ENCODE data around the gene ZNF683.
A peak's percentile ranks its signal among the peaks of the same experiment; 100 is the strongest.

The ZNF683 gene

GRCh38 chr1:26354972-26355371 lies 17.6 kb downstream of the ZNF683 start:
- H3K36me3 Mint-ChIP-seq = no peaks in the 10 kb centered on the region
- H3K4me1 Mint-ChIP-seq = peaks cover 13% of the 10 kb centered on the region
- H3K9me3 Mint-ChIP-seq = no peaks in the 10 kb centered on the region
- H3K4me3 Mint-ChIP-seq = no peak overlapping the region
- no peak overlapping the region for H3K27ac Mint-ChIP-seq
- H3K27me3 Mint-ChIP-seq = no peaks in the 10 kb centered on the region

GRCh38 chr1:26353976-26354820 lies 18.4 kb downstream of the ZNF683 start, which contains the start of gene CRYBG2:
CRYBG2 (minus strand) TSS chr1:26354130; CDS start chr1:26346657, 7,473 bp downstream.
- Mint-ChIP-seq H3K27ac (no peak within 1 kb of the TSS), H3K4me1 (peaks cover 9% of the 10 kb centered on the region), H3K36me3 (no peaks in the 10 kb centered on the region), H3K4me3 (no peak within 1 kb of the TSS), H3K9me3 (no peaks in the 10 kb centered on the region), H3K27me3 (no peaks in the 10 kb centered on the region)

- H3K27me3 Mint-ChIP-seq = no peaks in the 10 kb centered on the region
- H3K9me3 Mint-ChIP-seq = no peaks in the 10 kb centered on the region
- H3K4me1 Mint-ChIP-seq = peaks cover under 1% of the 10 kb centered on the region
- no peaks in the 10 kb centered on the region for H3K36me3 Mint-ChIP-seq
- no peak overlapping the region for H3K4me3 Mint-ChIP-seq
- no peak overlapping the region for H3K27ac Mint-ChIP-seq
Measured at GRCh38 chr1:26353210-26353859, 19.2 kb downstream of the ZNF683 start.

- H3K4me1 Mint-ChIP-seq = no peaks in the 10 kb centered on the region
- no peak overlapping the region for H3K4me3 Mint-ChIP-seq
- no peak overlapping the region for H3K27ac Mint-ChIP-seq
- no peaks in the 10 kb centered on the region for H3K9me3 Mint-ChIP-seq
- H3K27me3 Mint-ChIP-seq = no peaks in the 10 kb centered on the region
- no peaks in the 10 kb centered on the region for H3K36me3 Mint-ChIP-seq
Measured at GRCh38 chr1:26352338-26352679, 20.2 kb downstream of the ZNF683 start.

GRCh38 chr1:26351590-26352337 lies 20.8 kb downstream of the ZNF683 start:
- H3K36me3 Mint-ChIP-seq = no peaks in the 10 kb centered on the region
- no peaks in the 10 kb centered on the region for H3K9me3 Mint-ChIP-seq
- no peaks in the 10 kb centered on the region for H3K4me1 Mint-ChIP-seq
- no peak overlapping the region for H3K4me3 Mint-ChIP-seq
- no peaks in the 10 kb centered on the region for H3K27me3 Mint-ChIP-seq
- H3K27ac Mint-ChIP-seq = no peak overlapping the region

GRCh38 chr1:26350701-26351589 lies 21.6 kb downstream of the ZNF683 start:
- Mint-ChIP-seq H3K36me3 (no peaks in the 10 kb centered on the region), H3K9me3 (no peaks in the 10 kb centered on the region), H3K4me1 (no peaks in the 10 kb centered on the region), H3K4me3 (no peak overlapping the region), H3K27ac (no peak overlapping the region), H3K27me3 (no peaks in the 10 kb centered on the region)

- Mint-ChIP-seq H3K36me3 (no peaks in the 10 kb centered on the region), H3K9me3 (no peaks in the 10 kb centered on the region), H3K4me3 (no peak overlapping the region), H3K27me3 (no peaks in the 10 kb centered on the region), H3K4me1 (no peaks in the 10 kb centered on the region), H3K27ac (no peak overlapping the region)
Measured at GRCh38 chr1:26350343-26350700, 22.2 kb downstream of the ZNF683 start.

- Mint-ChIP-seq H3K27me3 (no peaks in the 10 kb centered on the region), H3K27ac (no peak overlapping the region), H3K4me1 (no peaks in the 10 kb centered on the region), H3K4me3 (no peak overlapping the region), H3K36me3 (no peaks in the 10 kb centered on the region), H3K9me3 (no peaks in the 10 kb centered on the region)
Measured at GRCh38 chr1:26349877-26350244, 22.7 kb downstream of the ZNF683 start.

GRCh38 chr1:26349188-26349876 lies 23.2 kb downstream of the ZNF683 start:
- H3K27me3 Mint-ChIP-seq = no peaks in the 10 kb centered on the region
- H3K4me1 Mint-ChIP-seq = no peaks in the 10 kb centered on the region
- H3K27ac Mint-ChIP-seq = peak overlapping the region; percentile 17

GRCh38 chr1:26346274-26347033 lies 26.1 kb downstream of the ZNF683 start:
- Mint-ChIP-seq H3K4me3 (no peak overlapping the region), H3K4me1 (no peaks in the 10 kb centered on the region), H3K9me3 (no peaks in the 10 kb centered on the region), H3K36me3 (no peaks in the 10 kb centered on the region), H3K27ac (no peak overlapping the region), H3K27me3 (no peaks in the 10 kb centered on the region)

More at GRCh38 chr1:26349188-26349876, 23.2 kb downstream of the ZNF683 start:
- no peak overlapping the region for H3K4me3 Mint-ChIP-seq
- no peaks in the 10 kb centered on the region for H3K36me3 Mint-ChIP-seq
- no peaks in the 10 kb centered on the region for H3K9me3 Mint-ChIP-seq

- no peaks in the 10 kb centered on the region for H3K36me3 Mint-ChIP-seq
- H3K4me3 Mint-ChIP-seq = no peak overlapping the region
- H3K27ac Mint-ChIP-seq = no peak overlapping the region
- H3K27me3 Mint-ChIP-seq = no peaks in the 10 kb centered on the region
- no peaks in the 10 kb centered on the region for H3K4me1 Mint-ChIP-seq
- H3K9me3 Mint-ChIP-seq = no peaks in the 10 kb centered on the region
Measured at GRCh38 chr1:26345718-26346117, 26.8 kb downstream of the ZNF683 start.

- Mint-ChIP-seq H3K4me1 (no peaks in the 10 kb centered on the region), H3K27ac (no peak overlapping the region), H3K36me3 (no peaks in the 10 kb centered on the region), H3K27me3 (no peaks in the 10 kb centered on the region), H3K4me3 (no peak overlapping the region), H3K9me3 (no peaks in the 10 kb centered on the region)
Measured at GRCh38 chr1:26344147-26344920, 28.2 kb downstream of the ZNF683 start.

GRCh38 chr1:26340047-26340481 lies 32.5 kb downstream of the ZNF683 start:
- H3K27ac Mint-ChIP-seq = no peak overlapping the region
- no peaks in the 10 kb centered on the region for H3K36me3 Mint-ChIP-seq
- H3K27me3 Mint-ChIP-seq = no peaks in the 10 kb centered on the region
- no peak overlapping the region for H3K4me3 Mint-ChIP-seq
- H3K9me3 Mint-ChIP-seq = no peaks in the 10 kb centered on the region
- peaks cover 10% of the 10 kb centered on the region for H3K4me1 Mint-ChIP-seq

All from activated naive CD4-positive, alpha-beta T cell treated with anti-CD3 and anti-CD28 coated beads, Interleukin-2, amount 50 U/mL, for 24 hours (primary cell).